Retinal pigment epithelial cell (primary cell): ENCODE results near the gene ULK1.

ENCODE experiments used
- DNase-seq: peaks from one replicate; pipeline ENCODE4 v3.0.0-alpha.2; 2010; ENCODE audit warnings: low read depth
- H3K4me3 ChIP-seq: 2 replicates; pipeline ENCODE4 v1.5.1; 2011; ENCODE audit warnings: mild to moderate bottlenecking, low read length, control low read depth, moderate library complexity
- CTCF ChIP-seq: conservative IDR thresholded peaks from 2 replicates; pipeline ENCODE4 v1.5.1; 2011; ENCODE audit warnings: low read depth, low read length, control low read depth, inconsistent platforms

ULK1 gene

GRCh38 chr12:131928080-131928710 is 33.8 kb downstream of the ULK1 start:
- H3K4me3 ChIP-seq = peak overlapping the region; percentile 58
- TF ChIP-seq CTCF = no peak
- DNase-seq = no peak

- H3K4me3 ChIP-seq = peak within 1 kb of the TSS; percentile 87
- no peak for TF ChIP-seq CTCF
- DNase-seq = peak; percentile 75
These were observed 34.5 kb downstream of the ULK1 start, which contains the start of gene PUS1 for GRCh38 chr12:131928711-131929580. TSS of gene PUS1 (plus strand) at chr12:131929276. CDS start at chr12:131929723, 447 bp downstream.

GRCh38 chr12:131929581-131930456 is 35.4 kb downstream of the ULK1 start:
- no peak for DNase-seq

GRCh38 chr12:131930510-131930909 is 36.1 kb downstream of the ULK1 start:
- no peak for DNase-seq
- no peak for TF ChIP-seq CTCF
- peak overlapping the region; percentile 87 for H3K4me3 ChIP-seq

More at GRCh38 chr12:131929581-131930456, 35.4 kb downstream of the ULK1 start:
- no peak for TF ChIP-seq CTCF
- peak overlapping the region; percentile 87 for H3K4me3 ChIP-seq

- TF ChIP-seq CTCF = no peak
- no peak overlapping the region for H3K4me3 ChIP-seq
- no peak for DNase-seq
These were observed 39.0 kb downstream of the ULK1 start for GRCh38 chr12:131933387-131933786.

- no peak for TF ChIP-seq CTCF
- no peak for DNase-seq
- H3K4me3 ChIP-seq = no peak overlapping the region
These were observed 40.1 kb downstream of the ULK1 start for GRCh38 chr12:131934535-131934934.
